H1 (cell line): Measurements from ENCODE around the gene MROH2A. TPM values are rescaled to one million over a fixed set of nuclear protein-coding genes. Genes with fewer than 3 reads are reported as not detected.

Experiments used
- SIN3A ChIP-seq, 2 experiments: IDR thresholded peaks in 1 of 2; conservative IDR thresholded peaks in 1 of 2; 2 replicates each; pipeline ENCODE4 v1.6.1; 2011 to 2012; ENCODE audit warnings: low read length in 2 of 2, improper control_type of control experiment in 1 of 2, low read depth in 1 of 2, mild to moderate bottlenecking in 1 of 2
- TEAD4 ChIP-seq: IDR thresholded peaks from 2 replicates; pipeline ENCODE4 v1.6.1; 2012; ENCODE audit warnings: low read depth, low read length, inconsistent platforms, mixed read lengths
- polyA plus RNA-seq, 7 experiments: library from polyadenylated mRNA; depleted of rRNA in 3 of 7; stranded (reverse) in 5 of 7; unstranded in 2 of 7; fragments of >200 nt in 5 of 7; fragments of 200-250 nt in 2 of 7; gene quantifications; 1 replicate in 5 of 7; 2 replicates in 1 of 7; 4 replicates in 1 of 7; pipeline versions ENCODE4 v1.2.1 to v1.2.3, GENCODE V29; 2011 to 2013; ENCODE audit warnings: missing spikeins in 2 of 7, mixed read lengths in 2 of 7
- total RNA-seq: library from RNA; stranded (reverse); fragmentation: NEBNext Ultra II Directional; extraction: Animal tissue kit (Norgen Biotek cat#: 25700); gene quantifications from 2 replicates; pipeline ENCODE4 v1.2.1, GENCODE V29; 2021

Gene MROH2A
- total and polyA plus RNA-seq, 2 of the 8 experiments (the other 6 are each of a cell fraction or from before 2014, with no cell fraction given): not detected

DNA sequence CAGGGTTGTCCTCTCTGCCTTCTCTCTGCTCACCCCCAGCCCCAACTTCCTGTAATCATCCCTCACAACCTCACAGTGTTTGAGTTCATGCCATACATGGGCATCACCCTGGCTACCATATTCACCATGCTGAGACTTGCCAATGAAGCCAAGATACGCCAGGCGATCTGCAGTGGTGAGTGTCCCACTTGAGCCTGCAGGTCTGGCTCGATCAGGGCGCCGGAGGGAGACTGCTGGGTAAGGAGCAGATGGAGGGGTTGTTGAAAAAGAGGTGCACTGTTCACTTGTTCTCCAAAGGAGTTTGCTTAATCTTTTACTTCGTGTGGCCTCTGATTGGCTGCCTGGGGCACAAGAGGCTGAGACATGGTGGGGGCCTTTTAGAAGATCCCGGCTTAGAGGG lies 14.6 kb downstream of the MROH2A start (continued):
- TF ChIP-seq TEAD4: no peak
- TF ChIP-seq SIN3A (conservative IDR thresholded peaks at IDR 0.05 in 1 of 2, IDR thresholded peaks at IDR 0.05 in 1 of 2; ENCODE audit: low read depth in 1 of 2, low read length in 2 of 2): no peak
- TF ChIP-seq, all 59 proteins: peak for 0
